Hippocampal formation (tissue), 2 donors: ENCODE data around the gene BTBD7.
"Not testable (repeated sequence)": the region's sequence is repeated elsewhere in the genome, so short reads cannot be mapped to it uniquely, and the experiment has no call there.

Source experiments
- DNase-seq, 2 donors: peaks; one replicate each; lab custom pipeline; 2025; lab: John Stamatoyannopoulos, UW

Gene BTBD7, protein sequence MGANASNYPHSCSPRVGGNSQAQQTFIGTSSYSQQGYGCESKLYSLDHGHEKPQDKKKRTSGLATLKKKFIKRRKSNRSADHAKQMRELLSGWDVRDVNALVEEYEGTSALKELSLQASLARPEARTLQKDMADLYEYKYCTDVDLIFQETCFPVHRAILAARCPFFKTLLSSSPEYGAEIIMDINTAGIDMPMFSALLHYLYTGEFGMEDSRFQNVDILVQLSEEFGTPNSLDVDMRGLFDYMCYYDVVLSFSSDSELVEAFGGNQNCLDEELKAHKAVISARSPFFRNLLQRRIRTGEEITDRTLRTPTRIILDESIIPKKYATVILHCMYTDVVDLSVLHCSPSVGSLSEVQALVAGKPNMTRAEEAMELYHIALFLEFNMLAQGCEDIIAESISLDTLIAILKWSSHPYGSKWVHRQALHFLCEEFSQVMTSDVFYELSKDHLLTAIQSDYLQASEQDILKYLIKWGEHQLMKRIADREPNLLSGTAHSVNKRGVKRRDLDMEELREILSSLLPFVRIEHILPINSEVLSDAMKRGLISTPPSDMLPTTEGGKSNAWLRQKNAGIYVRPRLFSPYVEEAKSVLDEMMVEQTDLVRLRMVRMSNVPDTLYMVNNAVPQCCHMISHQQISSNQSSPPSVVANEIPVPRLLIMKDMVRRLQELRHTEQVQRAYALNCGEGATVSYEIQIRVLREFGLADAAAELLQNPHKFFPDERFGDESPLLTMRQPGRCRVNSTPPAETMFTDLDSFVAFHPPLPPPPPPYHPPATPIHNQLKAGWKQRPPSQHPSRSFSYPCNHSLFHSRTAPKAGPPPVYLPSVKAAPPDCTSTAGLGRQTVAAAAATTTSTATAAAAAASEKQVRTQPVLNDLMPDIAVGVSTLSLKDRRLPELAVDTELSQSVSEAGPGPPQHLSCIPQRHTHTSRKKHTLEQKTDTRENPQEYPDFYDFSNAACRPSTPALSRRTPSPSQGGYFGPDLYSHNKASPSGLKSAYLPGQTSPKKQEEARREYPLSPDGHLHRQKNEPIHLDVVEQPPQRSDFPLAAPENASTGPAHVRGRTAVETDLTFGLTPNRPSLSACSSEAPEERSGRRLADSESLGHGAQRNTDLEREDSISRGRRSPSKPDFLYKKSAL

DNA sequence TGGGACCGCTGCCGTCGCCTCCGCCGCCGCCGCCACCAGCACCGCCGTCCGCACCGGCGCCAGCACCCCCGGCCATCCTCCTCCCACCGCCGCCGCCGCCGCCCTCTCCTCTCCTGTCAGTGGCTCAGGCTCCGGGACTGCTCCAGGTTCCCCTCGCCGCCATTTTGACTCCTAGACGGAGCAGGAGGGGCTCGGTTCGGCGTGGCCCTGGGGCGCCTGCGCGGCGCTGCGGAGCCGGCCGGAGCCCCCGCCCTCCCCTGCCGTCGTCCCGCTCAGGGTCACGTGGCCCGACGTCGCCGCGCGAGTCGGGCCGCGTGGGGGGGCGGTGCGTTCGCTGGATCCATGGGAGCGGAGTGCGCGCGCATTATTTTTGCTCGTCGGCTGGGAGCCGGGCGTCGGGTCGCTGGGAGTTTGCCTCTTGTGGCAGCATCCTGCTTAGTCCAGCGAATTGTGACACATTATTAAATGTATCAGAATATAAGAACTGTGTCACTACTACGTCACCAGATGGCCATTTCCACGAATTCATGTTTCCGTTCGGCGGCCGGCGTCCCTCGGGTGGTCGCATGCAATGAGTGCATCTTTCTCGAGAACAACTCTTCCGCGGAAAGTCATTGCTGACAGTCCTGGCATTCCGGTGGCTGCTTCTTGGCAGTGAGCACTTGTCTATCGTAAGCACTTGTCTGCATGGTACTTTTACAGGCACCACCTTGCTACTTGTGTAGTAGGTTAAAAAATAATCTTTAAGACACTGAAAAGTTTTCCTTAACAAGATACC, at the start of gene BTBD7:
Gene BTBD7, minus strand, starts transcription at position 184 of the 778 bp plus-strand sequence. CDS start 36,985 bp downstream, outside the sequence.
- DNase-seq = peak; percentile 88 to 92

DNA sequence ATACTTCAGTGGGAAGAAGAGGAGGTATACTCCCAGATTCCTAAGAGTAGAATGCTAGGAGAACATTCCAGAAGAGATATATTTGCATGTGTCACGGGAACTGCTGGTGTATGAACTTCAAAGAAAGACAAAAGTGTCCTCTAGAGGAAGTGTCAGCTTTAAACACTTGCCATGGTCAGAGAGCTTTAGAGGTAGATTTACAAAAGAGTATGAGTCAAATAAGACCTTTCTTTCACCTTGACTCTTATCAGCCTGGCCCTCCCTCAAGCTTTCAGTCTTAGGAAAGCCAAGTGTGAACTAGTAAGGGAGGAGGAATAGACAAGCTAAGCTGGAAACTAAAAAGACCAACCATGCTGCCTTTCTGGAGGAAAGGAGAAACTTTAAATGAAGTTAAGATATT, 48.8 kb upstream of the BTBD7 start:
- DNase-seq = no peak

DNA sequence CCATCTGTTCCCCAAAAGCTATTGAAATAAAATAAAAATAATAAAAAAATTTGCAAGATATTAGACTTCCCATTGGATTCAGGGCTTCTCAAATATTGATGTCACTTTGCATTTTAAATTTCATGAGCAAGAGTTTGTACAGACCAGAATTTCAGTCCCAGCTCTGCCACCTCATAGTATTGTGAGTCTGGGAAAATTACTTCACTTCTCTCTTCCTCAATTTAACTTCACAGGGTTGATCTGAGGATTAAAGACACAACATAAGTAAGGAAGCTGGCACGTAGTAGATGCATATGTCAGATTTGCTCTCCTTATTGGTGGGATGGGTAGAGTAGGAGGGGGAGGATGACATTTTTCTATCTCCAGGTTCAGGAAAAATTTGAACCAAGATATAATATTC, 47.0 kb upstream of the BTBD7 start:
- no peak for DNase-seq

DNA sequence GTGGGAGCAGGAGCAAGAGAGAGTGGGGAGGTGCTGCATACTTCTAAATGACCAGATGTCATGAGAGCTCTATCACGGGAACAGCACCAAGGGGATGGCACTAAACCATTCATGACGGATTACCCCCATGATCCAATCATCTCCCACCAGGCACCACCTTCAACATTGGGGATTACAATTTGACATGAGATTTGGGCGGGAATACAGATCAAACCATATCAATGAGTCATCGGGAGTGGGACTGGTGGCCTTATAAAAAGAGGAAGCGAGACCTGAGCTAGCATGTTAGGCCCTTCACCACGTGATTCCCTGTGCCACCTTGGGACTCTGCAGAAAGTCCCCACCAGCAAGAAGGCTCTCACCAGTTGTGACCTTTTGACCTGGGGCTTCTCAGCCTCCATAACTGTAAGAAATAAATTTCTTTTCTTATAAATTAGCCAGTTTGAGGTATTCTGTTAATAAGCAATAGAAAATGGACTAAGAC, 42.9 kb upstream of the BTBD7 start:
- DNase-seq = no peak

DNA sequence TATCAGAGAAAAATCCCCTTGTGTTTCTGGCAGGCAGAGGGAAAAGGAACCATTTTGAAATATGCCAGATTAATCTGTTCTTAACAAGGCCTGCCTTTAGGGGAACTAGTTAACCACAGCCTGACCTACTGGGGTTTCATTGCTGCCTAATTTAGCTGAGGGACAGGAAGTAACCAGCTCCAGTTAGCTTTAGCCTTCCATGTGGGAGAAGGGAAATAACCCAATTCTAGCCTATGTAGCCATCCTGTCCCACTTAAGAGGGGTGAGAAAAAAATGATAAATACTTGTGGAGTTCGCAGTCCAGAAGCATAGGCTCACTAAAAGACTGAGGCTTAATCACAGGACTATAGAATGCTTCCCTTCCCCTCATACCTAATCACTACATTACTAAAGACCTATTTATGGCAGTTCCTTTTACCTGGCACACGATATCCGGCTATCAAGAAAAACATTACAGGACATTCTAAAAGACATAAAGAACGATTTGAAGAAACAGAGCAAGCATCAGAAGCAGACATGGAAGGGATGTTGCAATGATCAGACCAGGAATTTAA, 37.0 kb upstream of the BTBD7 start:
- no peak for DNase-seq

DNA sequence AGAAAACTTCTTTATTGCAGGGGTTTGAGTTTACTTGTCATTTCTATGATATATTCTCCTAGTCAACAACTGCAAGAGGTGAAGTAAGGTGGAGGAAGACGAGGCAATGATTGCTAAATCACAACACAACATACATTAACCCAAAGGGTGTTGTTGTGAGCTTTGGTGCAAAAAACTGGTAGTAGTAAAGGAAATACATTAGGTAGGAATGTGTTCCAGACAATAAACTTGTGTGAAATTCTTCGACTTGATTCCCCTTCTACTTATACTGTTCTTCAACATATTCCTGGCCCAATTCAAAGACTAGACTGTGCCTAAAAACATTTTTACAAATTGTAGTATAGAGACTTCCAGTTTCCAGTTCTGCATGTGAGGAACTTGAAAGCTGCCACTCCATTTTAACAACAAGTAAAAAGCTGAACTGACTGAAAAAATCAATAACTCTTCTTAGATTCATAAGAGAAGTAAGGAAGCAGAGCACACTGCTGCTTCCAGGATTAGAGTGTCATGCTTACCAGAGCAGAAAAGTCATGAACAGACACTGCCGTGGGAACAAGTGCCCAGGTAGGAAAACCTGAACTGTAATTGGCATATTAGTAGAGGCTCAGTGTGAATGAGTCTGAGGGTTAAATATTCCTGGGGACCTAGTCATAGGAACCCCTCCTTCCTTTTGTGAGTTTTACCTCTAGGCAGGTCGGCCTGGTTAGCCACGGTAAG, 36.3 kb upstream of the BTBD7 start:
- no peak for DNase-seq

DNA sequence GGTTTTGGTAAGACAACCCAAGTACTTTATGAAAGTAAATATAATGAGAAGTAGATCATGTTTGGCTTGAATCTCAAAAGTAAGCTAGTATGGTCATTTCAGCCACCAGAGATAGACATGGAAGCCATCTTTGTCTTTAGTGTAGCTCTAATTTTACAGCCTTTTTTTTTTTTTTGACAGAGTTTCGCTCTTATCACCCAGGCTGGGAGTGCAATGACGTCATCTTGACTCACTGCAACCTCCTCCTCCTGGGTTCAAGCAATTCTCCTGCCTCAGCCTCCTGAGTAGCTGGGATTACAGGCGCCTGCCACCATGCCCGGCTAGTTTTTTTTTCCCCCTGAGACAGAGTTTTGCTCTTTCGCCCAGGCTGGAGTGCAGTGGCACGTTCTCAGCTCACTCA, 22.0 kb upstream of the BTBD7 start:
- not testable (repeated sequence) for DNase-seq

DNA sequence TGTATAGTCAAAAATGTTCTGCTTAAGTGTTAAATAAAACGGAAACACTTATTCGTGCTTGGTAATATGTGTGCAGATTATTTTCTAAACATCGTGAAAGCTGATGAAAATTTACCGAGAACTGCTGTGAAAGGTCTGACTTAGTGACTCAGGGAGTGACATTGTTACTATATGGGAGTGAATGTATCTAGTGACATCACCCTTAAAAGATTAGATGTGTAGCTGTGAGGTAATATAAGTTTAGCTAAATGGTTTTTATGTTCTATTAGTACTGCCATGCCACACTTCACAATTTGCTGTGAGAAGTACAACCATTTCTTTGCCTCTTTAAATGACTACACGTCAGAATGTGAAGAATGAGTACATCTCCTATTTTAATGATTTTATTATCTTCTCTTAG, 15.5 kb upstream of the BTBD7 start:
- no peak for DNase-seq

DNA sequence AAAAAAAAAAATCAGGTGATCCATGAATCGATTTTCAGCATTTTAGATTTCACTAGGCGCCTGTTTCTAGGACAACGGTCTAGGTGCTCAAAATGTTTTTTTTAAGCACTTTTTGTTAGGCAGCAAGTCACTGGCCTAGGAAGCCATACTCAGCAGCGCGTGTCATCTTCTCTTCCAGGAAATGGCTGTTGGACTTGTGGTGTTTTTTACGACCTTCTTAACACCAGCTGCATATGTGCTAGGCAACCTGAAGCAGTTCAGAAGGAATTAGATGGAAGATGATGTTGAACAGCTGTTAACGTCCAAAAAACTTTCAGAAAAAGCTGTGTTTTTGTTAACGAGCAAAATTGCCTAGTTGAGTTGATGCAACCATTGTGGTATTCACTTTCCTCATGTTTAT, 15.0 kb upstream of the BTBD7 start:
- DNase-seq = no peak

DNA sequence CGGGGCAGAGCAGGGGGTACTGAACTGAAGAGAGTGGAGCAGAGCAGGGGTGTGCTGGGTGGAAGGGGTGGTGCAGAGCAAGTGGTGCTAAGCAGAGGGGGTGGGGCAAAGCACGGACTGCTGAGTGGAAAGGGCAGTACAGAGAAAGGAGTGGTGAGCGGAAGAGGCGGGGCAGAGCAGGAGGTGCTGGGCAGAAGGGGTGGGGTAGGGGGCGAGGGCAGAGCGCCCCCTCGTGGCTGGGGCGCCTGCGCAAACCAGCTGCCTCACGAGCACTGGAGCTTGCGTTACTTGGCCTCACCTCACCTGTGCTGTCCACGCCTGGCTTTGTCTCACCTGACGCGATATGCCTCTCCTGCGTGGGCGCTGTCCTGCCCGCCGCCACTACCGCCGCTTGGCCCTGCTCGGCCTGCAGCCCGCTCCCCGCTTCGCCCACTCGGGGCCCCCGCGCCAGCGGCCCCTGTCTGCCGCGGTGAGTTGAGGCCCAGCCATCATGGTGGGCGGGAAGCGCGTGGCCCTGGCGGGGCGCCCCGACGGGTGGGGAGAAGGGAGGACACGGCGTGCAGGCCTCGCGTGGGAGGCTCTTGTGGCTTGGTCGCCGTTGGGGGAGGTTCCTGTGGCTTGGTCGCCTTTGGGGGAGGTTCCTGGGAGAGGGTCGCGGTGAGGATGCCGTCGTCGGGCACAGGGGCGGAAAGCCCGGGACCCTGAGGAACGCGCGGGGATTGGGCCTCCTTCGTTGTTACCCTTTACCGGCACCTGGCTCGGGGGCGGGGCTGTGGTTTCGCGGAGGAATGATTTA, 14.3 kb upstream of the BTBD7 start, which contains the start of gene COX8C:
Gene COX8C, plus strand, starts transcription at position 257 of the 796 bp plus-strand sequence. Its CDS starts 87 bp downstream, at position 344.
- no peak for DNase-seq

DNA sequence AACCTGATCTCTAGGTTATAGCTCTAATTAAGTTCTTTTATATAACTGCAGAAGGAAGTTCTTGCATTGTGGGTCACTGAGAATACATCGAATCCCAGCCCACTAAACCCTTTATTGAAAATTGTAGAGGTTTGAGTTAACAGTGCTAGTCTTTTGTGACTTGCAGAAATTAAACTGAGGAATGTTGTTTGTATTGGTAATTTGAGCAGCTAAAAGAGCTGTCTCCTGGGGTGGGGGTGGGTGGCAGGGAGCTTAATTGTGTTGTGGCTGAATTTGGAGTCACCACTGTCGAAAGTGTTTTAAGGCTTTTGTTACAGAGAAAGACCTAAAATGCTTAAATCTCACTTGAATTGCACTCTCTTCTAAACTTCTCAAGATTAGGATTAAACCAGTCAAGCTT, 11.0 kb upstream of the BTBD7 start:
- no peak for DNase-seq

DNA sequence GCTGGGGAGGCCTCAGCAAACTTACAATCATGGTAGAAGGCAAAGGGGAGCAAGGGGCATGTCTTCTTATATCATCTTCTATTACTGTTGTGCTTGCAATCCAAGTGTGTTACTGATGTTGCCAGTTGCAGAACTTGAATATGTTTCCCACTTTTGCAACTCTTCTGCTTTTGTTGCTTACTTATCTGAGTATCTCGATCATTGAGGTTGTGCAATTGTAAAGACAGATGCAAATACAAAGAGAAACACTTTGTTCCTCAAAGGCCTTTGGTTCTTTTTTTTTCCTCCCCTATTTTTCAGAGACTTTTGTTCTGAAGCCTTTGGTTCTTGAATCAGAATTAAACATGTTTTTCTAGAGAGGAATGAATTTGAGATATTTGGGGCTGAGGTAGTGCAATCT, 10.4 kb upstream of the BTBD7 start:
- no peak for DNase-seq

DNA sequence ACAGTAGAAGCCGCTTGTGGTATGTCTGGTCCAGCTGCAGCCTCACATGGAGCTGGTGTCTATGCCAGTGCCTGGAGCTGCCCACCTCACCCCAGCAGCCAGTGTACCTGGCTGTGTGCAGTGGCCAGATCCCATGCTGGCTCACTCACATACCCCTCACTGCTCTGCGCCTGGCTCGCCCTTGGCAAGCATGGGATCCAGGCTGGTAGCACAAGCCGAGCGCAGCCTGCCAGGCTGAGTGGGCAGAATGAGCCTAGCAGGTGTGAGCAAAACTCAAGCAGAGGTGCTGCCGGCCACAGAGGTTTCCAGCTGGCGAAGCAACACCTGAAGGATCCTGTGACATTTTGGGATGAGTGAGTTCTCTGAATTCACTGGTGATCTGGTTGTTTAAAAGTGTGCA, 5.0 kb upstream of the BTBD7 start:
- no peak for DNase-seq

DNA sequence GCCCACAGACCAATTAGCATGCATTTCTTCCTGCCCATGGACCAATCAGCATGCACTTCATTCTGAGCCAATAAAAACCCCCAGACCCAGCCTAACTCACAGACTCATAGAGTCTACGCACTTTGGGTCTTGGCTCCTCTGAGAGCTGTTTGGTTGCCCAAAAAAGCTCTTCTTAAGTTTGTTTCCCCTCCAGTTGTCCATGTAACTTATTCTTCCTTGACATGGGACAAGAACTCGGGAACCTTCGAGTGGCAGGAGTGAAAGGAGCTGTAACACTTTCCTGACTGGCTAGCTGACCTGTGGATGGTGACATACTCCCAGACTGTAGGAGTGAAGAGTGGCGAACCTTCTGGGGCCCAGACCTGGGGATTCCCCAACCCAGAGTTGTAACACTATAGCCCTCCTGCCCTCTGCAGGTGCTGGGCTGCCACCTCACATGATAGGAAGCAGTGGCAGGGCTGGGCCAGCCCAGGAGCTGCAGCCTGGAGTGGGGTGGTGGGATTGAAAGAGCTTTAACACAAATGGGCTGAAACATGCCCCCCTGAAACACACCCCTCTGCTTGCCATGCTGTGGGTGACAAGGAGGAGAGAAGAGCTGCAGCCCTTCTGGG, 4.4 kb upstream of the BTBD7 start:
- DNase-seq = no peak

DNA sequence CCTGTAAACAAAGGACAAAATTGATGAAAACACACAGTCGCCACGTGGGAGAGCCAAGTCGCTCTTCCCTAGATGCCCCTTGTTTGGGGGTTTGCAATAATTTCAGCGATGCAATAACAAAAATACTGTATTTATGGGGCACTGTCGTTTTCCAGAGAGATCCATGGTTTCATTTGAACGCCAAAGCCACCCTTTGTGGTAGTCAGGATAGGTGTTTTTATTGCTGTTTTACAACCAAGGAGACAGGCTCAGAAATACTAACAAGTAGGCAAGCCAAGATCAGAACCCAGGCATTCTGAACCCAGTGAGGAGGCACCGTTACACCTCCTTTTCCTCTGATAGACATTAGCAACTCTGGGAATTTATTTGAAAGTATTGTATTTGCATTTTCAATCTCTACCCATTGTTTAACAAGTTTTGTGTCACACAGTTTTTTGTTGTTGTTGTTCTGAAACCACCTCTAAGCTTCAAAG, 831 bp upstream of the BTBD7 start:
- peak in 1 of 2 donors; percentile 33 for DNase-seq

DNA sequence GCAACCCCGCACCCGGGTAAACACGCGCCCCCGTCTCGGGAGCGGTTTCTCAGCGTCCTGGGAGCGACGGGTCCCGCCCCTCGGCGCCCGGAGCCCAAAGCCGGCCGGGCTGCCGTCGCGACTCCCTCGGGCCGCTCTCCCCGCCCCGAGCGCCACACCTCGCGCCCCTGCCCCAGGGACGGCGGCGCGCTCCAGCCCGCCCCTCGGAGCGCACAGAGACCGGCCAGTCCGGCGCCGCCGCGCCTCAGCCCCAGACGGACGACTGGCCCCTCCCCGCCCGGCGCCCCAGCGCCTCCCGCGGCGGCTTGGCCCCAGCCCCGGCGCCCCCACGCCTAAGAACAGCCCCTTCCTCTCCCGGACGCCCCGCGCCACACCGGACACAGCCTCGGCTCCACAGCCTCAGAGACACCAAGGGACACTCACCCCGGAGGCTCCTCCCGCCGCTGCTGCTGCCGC, 411 bp downstream of the BTBD7 start:
- DNase-seq = peak in 1 of 2 donors; percentile 68

DNA sequence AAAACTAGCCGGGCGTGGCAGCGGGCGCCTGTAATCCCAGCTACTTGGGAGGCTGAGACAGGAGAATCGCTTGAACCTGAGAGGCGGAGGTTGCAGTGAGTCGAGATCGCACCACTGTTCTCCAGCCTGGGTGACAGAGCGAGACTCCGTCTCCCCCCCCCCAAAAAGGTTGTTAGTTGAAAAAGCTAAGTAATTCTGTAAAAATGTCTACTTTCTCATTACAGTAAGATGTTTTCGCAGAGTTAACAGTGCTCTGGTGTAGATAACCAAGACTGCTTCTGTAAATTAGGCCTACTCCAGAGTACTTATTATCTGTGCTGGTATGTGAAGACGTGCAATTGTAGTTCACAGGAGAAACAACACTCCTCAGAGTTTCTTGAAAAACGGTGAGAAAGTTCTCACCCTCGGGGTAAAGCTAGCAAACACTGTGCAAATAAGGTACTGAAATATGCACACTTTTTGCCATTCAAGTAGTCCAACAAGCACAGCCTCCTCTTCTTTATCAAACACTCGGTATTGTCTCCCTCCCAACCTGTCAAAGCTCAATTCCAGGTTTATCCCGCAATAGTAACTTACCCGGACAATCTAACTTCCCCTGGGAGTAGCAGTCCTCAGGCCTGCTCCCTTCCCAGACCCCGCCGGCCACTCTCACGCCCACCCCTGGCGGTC, 974 bp downstream of the BTBD7 start:
- DNase-seq = peak in 1 of 2 donors; percentile 10

DNA sequence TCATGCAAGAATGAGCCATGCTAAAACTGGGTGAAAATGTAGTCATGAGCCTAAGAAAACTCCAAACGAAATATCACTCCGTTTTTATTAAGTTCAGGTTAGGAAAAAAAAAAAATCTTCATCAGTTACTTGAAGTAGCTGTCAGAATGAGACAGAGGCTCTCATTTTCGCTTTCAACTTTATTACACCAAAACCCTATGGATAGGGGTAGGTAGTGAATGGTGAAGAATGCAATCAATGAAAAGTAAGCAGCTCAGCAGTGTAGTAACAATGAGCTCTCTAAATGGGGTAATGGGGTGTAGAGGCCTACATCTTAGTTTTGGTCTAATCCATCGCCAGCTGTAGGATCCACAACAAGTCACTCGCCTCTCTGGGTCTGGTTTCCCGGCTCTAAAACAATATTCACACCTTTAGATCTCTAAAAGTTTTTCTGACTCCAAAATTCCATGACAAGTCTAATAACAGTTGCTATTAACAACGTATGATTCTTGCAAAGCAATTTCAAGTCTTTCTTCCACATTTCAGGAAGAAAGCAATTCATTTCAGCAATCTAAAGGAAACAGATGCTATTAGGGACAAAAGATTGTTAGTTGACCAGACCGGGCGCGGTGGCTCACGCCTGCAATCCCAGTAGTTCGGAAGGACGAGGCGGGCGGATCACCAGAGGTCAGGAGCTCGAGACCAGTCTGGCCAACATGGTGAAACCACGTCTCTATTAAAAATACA, 1.7 kb downstream of the BTBD7 start:
- DNase-seq = no peak
